H9 (cell line): ENCODE measurements around the gene NUBPL. TPM values are rescaled to one million over a fixed set of nuclear protein-coding genes. Genes with fewer than 3 reads are reported as not detected.

Experiments
- DNase-seq: peaks from one replicate; pipeline ENCODE4 v3.0.0-alpha.2; 2017
- H2AFZ ChIP-seq: one replicate; pipeline ENCODE4 v1.6.1; 2013; ENCODE audit warnings: mild to moderate bottlenecking, low read length, control low read depth, moderate library complexity
- H2AK5ac ChIP-seq: 2 replicates; pipeline ENCODE4 v1.6.1; 2013; ENCODE audit warnings: low read length, control low read depth, mixed read lengths; ENCODE audit not compliant: insufficient read length
- H2BK120ac ChIP-seq: one replicate; pipeline ENCODE4 v1.6.1; 2013; ENCODE audit warnings: low read depth, mild to moderate bottlenecking, low read length, control low read depth, inconsistent platforms; ENCODE audit not compliant: poor library complexity, severe bottlenecking
- H2BK12ac ChIP-seq: 2 replicates; pipeline ENCODE4 v1.6.1; 2013; ENCODE audit warnings: low read length, control low read depth, mixed read lengths, low read depth; ENCODE audit not compliant: insufficient read length
- H2BK15ac ChIP-seq: 2 replicates; pipeline ENCODE4 v1.6.1; 2013; ENCODE audit warnings: low read depth, low read length, control low read depth
- H2BK20ac ChIP-seq: one replicate; pipeline ENCODE4 v1.6.1; 2013; ENCODE audit warnings: low read depth, mild to moderate bottlenecking, low read length, control low read depth, inconsistent platforms; ENCODE audit not compliant: poor library complexity, severe bottlenecking
- H2BK5ac ChIP-seq: 2 replicates; pipeline ENCODE4 v1.6.1; 2013; ENCODE audit warnings: low read length, control low read depth, mixed read lengths; ENCODE audit not compliant: insufficient read length
- H3K14ac ChIP-seq: 2 replicates; pipeline ENCODE4 v1.6.1; 2013; ENCODE audit warnings: low read length, control low read depth; ENCODE audit not compliant: insufficient read depth
- H3K18ac ChIP-seq: 2 replicates; pipeline ENCODE4 v1.6.1; 2013; ENCODE audit warnings: low read depth, mild to moderate bottlenecking, mixed read lengths, low read length, control low read depth; ENCODE audit not compliant: insufficient read length
- H3K23ac ChIP-seq: 2 replicates; pipeline ENCODE4 v1.6.1; 2013; ENCODE audit warnings: low read length, control low read depth, mixed read lengths, low read depth; ENCODE audit not compliant: insufficient read length
- H3K23me2 ChIP-seq: 2 replicates; pipeline ENCODE4 v1.6.1; 2013; ENCODE audit warnings: low read depth, mild to moderate bottlenecking, mixed read lengths, low read length, control low read depth; ENCODE audit not compliant: insufficient read length, poor library complexity, severe bottlenecking
- H3K27ac ChIP-seq: 2 replicates; pipeline ENCODE4 v1.5.1; 2013; ENCODE audit warnings: low read length, control low read depth, mixed read lengths, low read depth; ENCODE audit not compliant: insufficient read length
- H3K27me3 ChIP-seq: 2 replicates; pipeline ENCODE4 v1.6.1; 2013; ENCODE audit warnings: low read length, control low read depth, inconsistent platforms; ENCODE audit not compliant: insufficient read depth
- H3K4ac ChIP-seq: 2 replicates; pipeline ENCODE4 v1.6.1; 2013; ENCODE audit warnings: low read depth, mild to moderate bottlenecking, control low read depth, inconsistent platforms, low read length, moderate library complexity
- H3K4me1 ChIP-seq: 2 replicates; pipeline ENCODE4 v1.6.1; 2013; ENCODE audit warnings: low read length, control low read depth, inconsistent platforms; ENCODE audit not compliant: insufficient read depth
- H3K4me2 ChIP-seq: 2 replicates; pipeline ENCODE4 v1.6.1; 2013; ENCODE audit warnings: low read length, control low read depth, mixed read lengths; ENCODE audit not compliant: insufficient read length, insufficient read depth
- H3K56ac ChIP-seq: 2 replicates; pipeline ENCODE4 v1.6.1; 2013; ENCODE audit warnings: low read depth, mild to moderate bottlenecking, mixed read lengths, low read length, control low read depth; ENCODE audit not compliant: insufficient read length
- H3K79me1 ChIP-seq: 2 replicates; pipeline ENCODE4 v1.6.1; 2013; ENCODE audit warnings: low read depth, mild to moderate bottlenecking, moderate library complexity, low read length, control low read depth, inconsistent platforms; ENCODE audit not compliant: insufficient read depth, poor library complexity, severe bottlenecking
- H3K79me2 ChIP-seq: 2 replicates; pipeline ENCODE4 v1.6.1; 2013; ENCODE audit warnings: low read length, control low read depth, inconsistent platforms; ENCODE audit not compliant: insufficient read depth
- H3K9ac ChIP-seq: 2 replicates; pipeline ENCODE4 v1.6.1; 2013; ENCODE audit warnings: low read length, control low read depth, mixed read lengths; ENCODE audit not compliant: insufficient read length; ENCODE audit errors: extremely low read depth
- H3K9me3 ChIP-seq: one replicate; pipeline ENCODE4 v1.6.1; 2013; ENCODE audit warnings: low read depth, low read length, inconsistent platforms; ENCODE audit not compliant: control insufficient read depth
- H3T11ph ChIP-seq: one replicate; pipeline ENCODE4 v1.6.1; 2013; ENCODE audit warnings: mild to moderate bottlenecking, low read length, control low read depth, inconsistent platforms
- H4K20me1 ChIP-seq: one replicate; pipeline ENCODE4 v1.6.1; 2013; ENCODE audit not compliant: control insufficient read depth, insufficient read length, insufficient read depth
- H4K5ac ChIP-seq: 2 replicates; pipeline ENCODE4 v1.6.1; 2013; ENCODE audit warnings: low read depth, mild to moderate bottlenecking, mixed read lengths, low read length, control low read depth; ENCODE audit not compliant: insufficient read length
- H4K8ac ChIP-seq: replicated peaks from 2 replicates; pipeline ENCODE4 v1.6.1; 2013; ENCODE audit warnings: low read length, control low read depth, mixed read lengths, low read depth; ENCODE audit not compliant: insufficient read length
- H4K91ac ChIP-seq: 2 replicates; pipeline ENCODE4 v1.6.1; 2013; ENCODE audit warnings: low read depth, mild to moderate bottlenecking, moderate library complexity, mixed read lengths, low read length, control low read depth; ENCODE audit not compliant: insufficient read length
- H3K27ac Mint-ChIP-seq, 3 experiments: 2 replicates in 2 of 3; 3 replicates in 1 of 3; pipeline ENCODE4 v1.8.0; 2020 to 2021; ENCODE audit warnings: mixed read lengths in 3 of 3, mild to moderate bottlenecking in 1 of 3, moderate library complexity in 1 of 3
- H3K27me3 Mint-ChIP-seq: 2 replicates; pipeline ENCODE4 v1.8.0; 2021; ENCODE audit warnings: low read depth, mild to moderate bottlenecking, moderate library complexity, mixed read lengths
- H3K36me3 Mint-ChIP-seq, 3 experiments: 2 replicates in 2 of 3; 3 replicates in 1 of 3; pipeline ENCODE4 v1.8.0; 2020 to 2021; ENCODE audit warnings: low read depth in 3 of 3, mixed read lengths in 3 of 3; ENCODE audit not compliant: insufficient read depth in 1 of 3
- H3K4me1 Mint-ChIP-seq, 2 experiments: 2 replicates each; pipeline ENCODE4 v1.8.0; 2020; ENCODE audit warnings: mixed read lengths in 2 of 2
- H3K4me3 Mint-ChIP-seq, 2 experiments: 2 replicates in 1 of 2; 3 replicates in 1 of 2; pipeline ENCODE4 v1.8.0; 2020 to 2021; ENCODE audit warnings: mild to moderate bottlenecking in 2 of 2, mixed read lengths in 2 of 2, moderate library complexity in 1 of 2
- H3K9me3 Mint-ChIP-seq, 2 experiments: 2 replicates in 1 of 2; 3 replicates in 1 of 2; pipeline ENCODE4 v1.8.0; 2020; ENCODE audit warnings: mild to moderate bottlenecking in 2 of 2, mixed read lengths in 2 of 2, moderate library complexity in 1 of 2
- WGBS: extraction: QIAGEN DNeasy Blood & Tissue Kit; methylation state at CpG from one replicate; pipeline ENCODE4 v1.1.7; 2013; ENCODE audit warnings: missing lambda C conversion rate, low lambda C conversion rate, mixed read lengths; ENCODE audit not compliant: insufficient read length; ENCODE audit errors: extremely low coverage; 5-methylcytosine and 5-hydroxymethylcytosine counted together
- total RNA-seq: library from RNA; stranded (reverse); gene quantifications from 2 replicates; pipeline ENCODE4 v1.2.1, GENCODE V29; 2021
- TF ChIP-seq, protein P1 (sequence below): fragments of 200-600 bp; sonication (generic); conservative IDR thresholded peaks from 3 replicates; pipeline ENCODE4 v1.8.0; 2021; ENCODE audit warnings: antibody characterized with exemption, mild to moderate bottlenecking

Gene NUBPL
- total RNA-seq, 1 experiment from 2014 or later = 14.8 TPM

DNA sequence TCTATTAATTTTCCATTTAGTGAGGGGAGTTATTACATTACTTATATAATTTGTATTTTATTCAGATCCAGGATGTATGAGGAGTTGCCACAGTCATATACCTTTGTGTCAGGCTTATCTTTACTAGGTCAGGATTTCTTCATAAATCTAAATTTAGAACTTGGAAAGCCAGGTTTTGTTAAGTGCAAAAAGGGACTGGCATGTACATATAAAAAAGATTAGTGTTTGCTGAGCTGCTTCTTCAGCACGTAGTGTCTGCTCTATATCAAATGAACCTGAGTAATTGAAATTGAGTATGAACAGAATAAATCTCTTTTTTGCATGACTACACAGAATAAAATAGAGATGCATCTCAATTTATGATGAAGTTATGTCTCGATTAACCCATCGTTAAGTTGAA is 157.4 kb downstream of the NUBPL start:
- H3K23me2 ChIP-seq = no peaks in the 10 kb centered on the region
- TF ChIP-seq, protein P1, sequence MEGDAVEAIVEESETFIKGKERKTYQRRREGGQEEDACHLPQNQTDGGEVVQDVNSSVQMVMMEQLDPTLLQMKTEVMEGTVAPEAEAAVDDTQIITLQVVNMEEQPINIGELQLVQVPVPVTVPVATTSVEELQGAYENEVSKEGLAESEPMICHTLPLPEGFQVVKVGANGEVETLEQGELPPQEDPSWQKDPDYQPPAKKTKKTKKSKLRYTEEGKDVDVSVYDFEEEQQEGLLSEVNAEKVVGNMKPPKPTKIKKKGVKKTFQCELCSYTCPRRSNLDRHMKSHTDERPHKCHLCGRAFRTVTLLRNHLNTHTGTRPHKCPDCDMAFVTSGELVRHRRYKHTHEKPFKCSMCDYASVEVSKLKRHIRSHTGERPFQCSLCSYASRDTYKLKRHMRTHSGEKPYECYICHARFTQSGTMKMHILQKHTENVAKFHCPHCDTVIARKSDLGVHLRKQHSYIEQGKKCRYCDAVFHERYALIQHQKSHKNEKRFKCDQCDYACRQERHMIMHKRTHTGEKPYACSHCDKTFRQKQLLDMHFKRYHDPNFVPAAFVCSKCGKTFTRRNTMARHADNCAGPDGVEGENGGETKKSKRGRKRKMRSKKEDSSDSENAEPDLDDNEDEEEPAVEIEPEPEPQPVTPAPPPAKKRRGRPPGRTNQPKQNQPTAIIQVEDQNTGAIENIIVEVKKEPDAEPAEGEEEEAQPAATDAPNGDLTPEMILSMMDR = no peak
- no peak overlapping the region for H3K4me3 Mint-ChIP-seq
- no peak overlapping the region for H3K56ac ChIP-seq
- no peaks in the 10 kb centered on the region for H3K79me2 ChIP-seq
- peaks cover 3% of the 10 kb centered on the region in 2 experiments for H3K4me1 Mint-ChIP-seq
- no peak overlapping the region for H3K27ac ChIP-seq
- no peak overlapping the region for H2AFZ ChIP-seq
- no peak overlapping the region for H3K27ac Mint-ChIP-seq
- H3K9ac ChIP-seq = no peak overlapping the region
- H2BK5ac ChIP-seq = no peak overlapping the region
- H3K27me3 Mint-ChIP-seq = no peaks in the 10 kb centered on the region
- no peak overlapping the region for H4K5ac ChIP-seq
- peaks cover 0 to 3% of the 10 kb centered on the region in 2 experiments; a peak in 3 of 5 replicates for H3K9me3 Mint-ChIP-seq
- no peak overlapping the region for H3K4ac ChIP-seq
- no peak overlapping the region for H2BK20ac ChIP-seq
- H3K9me3 ChIP-seq = no peaks in the 10 kb centered on the region
- no peak overlapping the region for H3K23ac ChIP-seq
- no peaks in the 10 kb centered on the region for H3K79me1 ChIP-seq
- H2BK15ac ChIP-seq = no peak overlapping the region
- no peak overlapping the region for H4K8ac ChIP-seq
- H3K4me1 ChIP-seq = no peaks in the 10 kb centered on the region
- H3K18ac ChIP-seq = no peak overlapping the region
- no peak overlapping the region for H2BK120ac ChIP-seq
- H2AK5ac ChIP-seq = no peak overlapping the region
- H4K91ac ChIP-seq = no peak overlapping the region
- no peak overlapping the region for H3K14ac ChIP-seq
- WGBS = no CpG with 5 or more reads among the region's 3 CpGs
- DNase-seq = no peak
- no peak overlapping the region for H3K4me2 ChIP-seq
- no peaks in the 10 kb centered on the region for H4K20me1 ChIP-seq
- no peak overlapping the region for H3T11ph ChIP-seq
- H3K36me3 Mint-ChIP-seq = no peaks in the 10 kb centered on the region
- H2BK12ac ChIP-seq = no peak overlapping the region
- no peaks in the 10 kb centered on the region for H3K27me3 ChIP-seq
